Measurements from ENCODE around the gene HSPA9.

Gene HSPA9

DNA sequence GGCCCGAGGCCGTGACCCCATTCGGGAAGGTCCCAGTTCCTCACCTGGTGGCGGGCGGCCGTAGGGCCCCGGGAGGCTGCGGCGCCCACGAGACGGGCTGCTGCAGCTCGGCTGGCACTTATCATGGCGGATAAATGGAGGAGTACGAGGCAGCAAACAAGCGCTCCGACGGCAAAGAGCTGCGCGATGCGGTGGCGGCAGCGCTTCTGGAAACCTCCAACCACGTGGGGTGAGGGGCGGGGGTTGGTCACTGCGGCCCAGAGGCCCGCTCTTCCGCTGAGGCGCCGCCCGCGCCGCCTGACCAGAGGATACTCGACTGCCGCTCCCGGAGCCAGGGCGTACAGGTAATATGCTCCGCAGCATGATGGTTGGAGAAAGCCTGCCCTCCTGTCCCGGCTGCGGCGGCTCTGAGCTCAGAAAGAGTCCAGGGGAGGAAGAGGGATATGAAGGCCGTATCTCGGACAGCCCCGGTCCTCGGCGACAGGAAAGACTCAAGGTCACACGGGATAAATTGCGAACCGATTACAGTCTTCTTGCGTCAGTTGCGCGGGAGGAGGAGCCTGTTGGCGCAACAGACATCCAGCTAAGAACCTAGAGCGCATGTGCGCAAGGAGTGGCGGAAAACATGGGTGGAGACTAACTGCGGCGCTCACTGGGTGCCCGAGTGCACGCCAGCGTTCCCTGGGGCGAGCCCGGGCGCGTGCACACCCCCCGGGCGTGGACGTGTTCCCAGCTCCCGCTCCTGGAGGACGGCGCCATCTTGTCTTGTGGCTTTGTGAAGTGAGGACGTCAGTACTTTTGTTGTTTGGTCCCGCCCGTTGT lies at the start of gene HSPA9:
Gene HSPA9, minus strand, starts transcription at position 208 of the 822 bp plus-strand sequence. Its CDS starts 83 bp downstream, at position 125.
- H3K9me3 ChIP-seq (ENCODE audit: control insufficient read depth, insufficient read depth, low read length): no peaks in the 10 kb centered on the region
- H3K27ac ChIP-seq (ENCODE audit: low read length): no peak within 1 kb of the TSS
- peak; percentile 98 for DNase-seq (ENCODE audit: low read depth, low spot score)
- H3K4me3 ChIP-seq (ENCODE audit: low read length): peak within 1 kb of the TSS; percentile 80
- H3K4me1 ChIP-seq (ENCODE audit: control insufficient read depth, insufficient read depth, low read length): no peaks in the 10 kb centered on the region
- no CpG with 5 or more reads among the region's 73 CpGs for WGBS (ENCODE audit: insufficient coverage, insufficient read length)
- peaks cover 16% of the 10 kb centered on the region for H3K36me3 ChIP-seq (ENCODE audit: control insufficient read depth, insufficient read depth, low read length)
- no peaks in the 10 kb centered on the region for H3K27me3 ChIP-seq (ENCODE audit: control insufficient read depth, insufficient read depth, low read length)

- Histone ChIP-seq H3K4me3 (ENCODE audit: low read length) (no peak overlapping the region), H3K27me3 (ENCODE audit: control insufficient read depth, insufficient read depth, low read length) (no peaks in the 10 kb centered on the region), H3K4me1 (ENCODE audit: control insufficient read depth, insufficient read depth, low read length) (no peaks in the 10 kb centered on the region), H3K9me3 (ENCODE audit: control insufficient read depth, insufficient read depth, low read length) (no peaks in the 10 kb centered on the region), H3K27ac (ENCODE audit: low read length) (no peak overlapping the region), H3K36me3 (ENCODE audit: control insufficient read depth, insufficient read depth, low read length) (no peaks in the 10 kb centered on the region)
- DNase-seq (ENCODE audit: low read depth, low spot score): no peak
- WGBS (ENCODE audit: insufficient coverage, insufficient read length): no CpG with 5 or more reads among the region's 4 CpGs
These were observed 47.9 kb upstream of the HSPA9 start for GRCh38 chr5:138623053-138623452.

- no peak for DNase-seq (ENCODE audit: low read depth, low spot score)
- Histone ChIP-seq H3K27me3 (ENCODE audit: control insufficient read depth, insufficient read depth, low read length) (no peaks in the 10 kb centered on the region), H3K27ac (ENCODE audit: low read length) (no peak overlapping the region), H3K9me3 (ENCODE audit: control insufficient read depth, insufficient read depth, low read length) (no peaks in the 10 kb centered on the region), H3K4me3 (ENCODE audit: low read length) (no peak overlapping the region), H3K36me3 (ENCODE audit: control insufficient read depth, insufficient read depth, low read length) (no peaks in the 10 kb centered on the region), H3K4me1 (ENCODE audit: control insufficient read depth, insufficient read depth, low read length) (no peaks in the 10 kb centered on the region)
- no CpG with 5 or more reads among the region's 4 CpGs for WGBS (ENCODE audit: insufficient coverage, insufficient read length)
These were observed 46.9 kb upstream of the HSPA9 start for GRCh38 chr5:138622051-138622450.

GRCh38 chr5:138620663-138621224 lies 45.5 kb upstream of the HSPA9 start:
- Histone ChIP-seq H3K36me3 (ENCODE audit: control insufficient read depth, insufficient read depth, low read length) (no peaks in the 10 kb centered on the region), H3K4me1 (ENCODE audit: control insufficient read depth, insufficient read depth, low read length) (no peaks in the 10 kb centered on the region), H3K27me3 (ENCODE audit: control insufficient read depth, insufficient read depth, low read length) (no peaks in the 10 kb centered on the region), H3K27ac (ENCODE audit: low read length) (no peak overlapping the region), H3K4me3 (ENCODE audit: low read length) (no peak overlapping the region), H3K9me3 (ENCODE audit: control insufficient read depth, insufficient read depth, low read length) (no peaks in the 10 kb centered on the region)
- no CpG with 5 or more reads among the region's 4 CpGs for WGBS (ENCODE audit: insufficient coverage, insufficient read length)
- DNase-seq (ENCODE audit: low read depth, low spot score): no peak

DNA sequence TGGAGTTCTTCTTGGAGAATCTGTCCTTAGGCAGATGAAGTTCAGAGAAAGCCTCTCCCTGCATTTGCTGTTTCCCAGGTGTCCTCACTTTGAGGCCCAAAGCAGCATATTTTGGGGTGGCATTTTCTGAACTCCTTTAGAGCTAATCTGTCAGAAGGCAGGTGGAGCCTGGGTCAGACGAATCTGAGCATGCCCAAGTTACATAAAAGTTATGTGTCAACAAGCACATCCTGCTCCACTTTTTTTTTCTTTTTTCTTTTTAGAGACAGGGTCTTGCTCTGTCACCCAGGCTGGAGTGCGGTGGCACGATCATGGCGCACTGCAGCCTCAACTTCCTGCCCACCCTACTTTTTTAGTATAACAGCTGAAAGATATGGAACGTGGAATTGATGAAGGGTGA lies 41.3 kb upstream of the HSPA9 start:
- no peak overlapping the region for H3K27ac ChIP-seq (ENCODE audit: low read length)
- DNase-seq (ENCODE audit: low read depth, low spot score): no peak
- peaks cover 2% of the 10 kb centered on the region; the same call in 1 of the 2 replicates for H3K4me1 ChIP-seq (ENCODE audit: control insufficient read depth, insufficient read depth, low read length)
- no peaks in the 10 kb centered on the region for H3K27me3 ChIP-seq (ENCODE audit: control insufficient read depth, insufficient read depth, low read length)
- no peaks in the 10 kb centered on the region for H3K36me3 ChIP-seq (ENCODE audit: control insufficient read depth, insufficient read depth, low read length)
- WGBS (ENCODE audit: insufficient coverage, insufficient read length): no CpG with 5 or more reads among the region's 5 CpGs
- no peak overlapping the region for H3K4me3 ChIP-seq (ENCODE audit: low read length)
- no peaks in the 10 kb centered on the region for H3K9me3 ChIP-seq (ENCODE audit: control insufficient read depth, insufficient read depth, low read length)

DNA sequence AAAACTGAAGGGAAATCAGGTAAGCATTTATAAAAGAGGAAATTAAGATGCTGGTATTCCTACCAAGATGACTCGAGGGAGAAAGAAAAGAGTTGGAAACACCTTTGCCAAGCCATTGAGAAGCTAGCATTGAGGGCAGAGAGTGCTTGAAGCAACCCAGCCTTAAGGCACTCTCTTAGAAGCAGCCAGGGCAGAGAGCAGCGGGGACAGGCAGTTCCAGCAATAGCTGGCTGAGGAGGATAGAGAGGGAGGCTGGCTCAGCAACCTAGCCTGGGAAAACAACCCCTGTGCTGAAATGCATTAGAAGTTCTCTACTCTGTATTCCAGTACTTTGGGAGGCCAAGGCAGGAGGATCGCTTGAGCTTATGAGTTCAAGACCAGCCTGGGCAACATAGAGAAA lies 40.3 kb upstream of the HSPA9 start:
- no peaks in the 10 kb centered on the region for H3K36me3 ChIP-seq (ENCODE audit: control insufficient read depth, insufficient read depth, low read length)
- no peak overlapping the region for H3K4me3 ChIP-seq (ENCODE audit: low read length)
- WGBS (ENCODE audit: insufficient coverage, insufficient read length): no CpG with 5 or more reads among the region's 3 CpGs
- DNase-seq (ENCODE audit: low read depth, low spot score): no peak
- no peaks in the 10 kb centered on the region for H3K27me3 ChIP-seq (ENCODE audit: control insufficient read depth, insufficient read depth, low read length)
- no peak overlapping the region for H3K27ac ChIP-seq (ENCODE audit: low read length)
- peaks cover 5% of the 10 kb centered on the region; the same call in 1 of the 2 replicates for H3K4me1 ChIP-seq (ENCODE audit: control insufficient read depth, insufficient read depth, low read length)
- H3K9me3 ChIP-seq (ENCODE audit: control insufficient read depth, insufficient read depth, low read length): no peaks in the 10 kb centered on the region

DNA sequence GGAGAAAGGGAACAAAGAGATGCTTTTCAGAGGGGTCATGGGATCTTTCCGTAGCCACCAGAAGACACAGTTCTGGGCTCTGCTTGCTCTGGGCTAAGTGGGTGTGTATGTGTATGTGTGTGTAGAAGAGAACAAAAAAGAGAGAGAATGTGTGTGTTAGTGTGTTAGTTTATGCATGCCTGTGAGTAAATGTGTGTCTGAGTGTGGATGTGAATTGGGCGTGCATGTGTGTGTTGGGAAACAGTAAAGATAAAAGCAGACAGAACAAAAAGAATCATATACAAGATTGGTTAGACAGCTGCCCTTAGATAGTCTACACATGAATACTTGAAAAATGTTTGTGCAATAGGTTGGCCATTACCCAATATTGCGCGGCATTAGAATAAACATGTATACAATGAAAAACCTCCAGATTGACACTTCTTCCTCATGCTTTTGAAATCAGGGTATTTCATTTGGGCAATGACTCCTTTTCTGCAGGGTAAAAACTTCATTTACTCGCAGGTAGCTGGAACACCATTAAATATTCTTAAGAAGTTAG lies 36.5 kb upstream of the HSPA9 start:
- H3K36me3 ChIP-seq (ENCODE audit: control insufficient read depth, insufficient read depth, low read length): no peaks in the 10 kb centered on the region
- H3K27ac ChIP-seq (ENCODE audit: low read length): no peak overlapping the region
- H3K4me3 ChIP-seq (ENCODE audit: low read length): peak overlapping the region; percentile 40; the same call in 1 of the 2 replicates
- WGBS (ENCODE audit: insufficient coverage, insufficient read length): no CpG with 5 or more reads among the region's 5 CpGs
- no peaks in the 10 kb centered on the region for H3K9me3 ChIP-seq (ENCODE audit: control insufficient read depth, insufficient read depth, low read length)
- peaks cover 5% of the 10 kb centered on the region; the same call in 1 of the 2 replicates for H3K4me1 ChIP-seq (ENCODE audit: control insufficient read depth, insufficient read depth, low read length)
- H3K27me3 ChIP-seq (ENCODE audit: control insufficient read depth, insufficient read depth, low read length): no peaks in the 10 kb centered on the region
- no peak for DNase-seq (ENCODE audit: low read depth, low spot score)

DNA sequence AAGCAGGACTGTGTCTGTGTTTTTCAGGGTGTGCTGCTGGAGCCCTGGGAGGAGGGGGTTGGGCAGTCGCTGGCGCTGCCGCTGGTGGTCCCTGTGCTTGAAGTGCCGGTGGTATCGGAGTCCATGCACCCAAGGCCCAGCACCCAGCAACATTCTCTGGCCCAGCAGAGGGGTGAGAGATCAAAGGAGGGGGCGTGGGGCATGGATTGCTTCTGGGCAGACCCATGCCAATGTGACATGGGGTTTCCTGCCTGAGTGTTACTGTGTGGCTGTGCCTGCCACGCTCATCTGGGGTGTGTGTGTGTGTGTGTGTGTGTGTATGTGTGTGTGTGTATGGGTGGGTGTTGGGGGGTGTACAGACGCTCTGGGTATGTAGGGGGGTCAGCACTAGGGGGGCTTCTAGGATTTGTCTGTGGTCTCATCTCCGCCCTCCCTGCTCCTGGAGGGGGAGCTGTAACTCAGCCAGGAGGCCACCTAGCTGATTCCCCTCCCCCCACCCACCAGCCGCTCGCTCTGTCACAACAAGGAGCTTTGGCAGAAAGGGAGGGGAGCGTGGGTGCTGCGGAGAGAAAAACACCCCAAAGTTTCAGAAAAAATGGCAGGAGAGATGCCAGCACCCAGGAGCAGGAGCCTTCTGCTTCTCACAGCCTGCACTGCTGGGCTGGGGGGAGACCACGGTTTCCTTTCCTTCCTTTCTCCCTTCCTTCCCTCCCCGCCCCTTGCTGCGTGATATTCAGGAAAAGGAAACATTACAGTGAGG lies 35.9 kb upstream of the HSPA9 start:
- peak overlapping the region; percentile 40; the same call in 1 of the 2 replicates for H3K4me3 ChIP-seq (ENCODE audit: low read length)
- H3K9me3 ChIP-seq (ENCODE audit: control insufficient read depth, insufficient read depth, low read length): no peaks in the 10 kb centered on the region
- H3K36me3 ChIP-seq (ENCODE audit: control insufficient read depth, insufficient read depth, low read length): no peaks in the 10 kb centered on the region
- no CpG with 5 or more reads among the region's 16 CpGs for WGBS (ENCODE audit: insufficient coverage, insufficient read length)
- peaks cover 5% of the 10 kb centered on the region; the same call in 1 of the 2 replicates for H3K4me1 ChIP-seq (ENCODE audit: control insufficient read depth, insufficient read depth, low read length)
- H3K27ac ChIP-seq (ENCODE audit: low read length): no peak overlapping the region
- H3K27me3 ChIP-seq (ENCODE audit: control insufficient read depth, insufficient read depth, low read length): no peaks in the 10 kb centered on the region
- DNase-seq (ENCODE audit: low read depth, low spot score): no peak

GRCh38 chr5:138610415-138610917 lies 35.3 kb upstream of the HSPA9 start:
- no peak for DNase-seq (ENCODE audit: low read depth, low spot score)
- Histone ChIP-seq H3K27me3 (ENCODE audit: control insufficient read depth, insufficient read depth, low read length) (no peaks in the 10 kb centered on the region), H3K9me3 (ENCODE audit: control insufficient read depth, insufficient read depth, low read length) (no peaks in the 10 kb centered on the region), H3K4me1 (ENCODE audit: control insufficient read depth, insufficient read depth, low read length) (peaks cover 5% of the 10 kb centered on the region; the same call in 1 of the 2 replicates), H3K36me3 (ENCODE audit: control insufficient read depth, insufficient read depth, low read length) (no peaks in the 10 kb centered on the region), H3K4me3 (ENCODE audit: low read length) (no peak overlapping the region; the same call in 1 of the 2 replicates), H3K27ac (ENCODE audit: low read length) (no peak overlapping the region)
- WGBS (ENCODE audit: insufficient coverage, insufficient read length): no CpG with 5 or more reads among the region's 10 CpGs

Data from iPS DF 6.9 (cell line).